HG03175 (cell line): ENCODE measurements around the gene SUN1.
"Not testable (repeated sequence)": the region's sequence is repeated elsewhere in the genome, so short reads cannot be mapped to it uniquely, and the experiment has no call there.

Experiments
- ATAC-seq: cut with Tn5 transposase; IDR thresholded peaks from one replicate; pipeline ENCODE4 v1.9.1; 2021; ENCODE audit warnings: mild to moderate bottlenecking, moderate library complexity; ENCODE audit not compliant: unreplicated experiment

The SUN1 gene, protein sequence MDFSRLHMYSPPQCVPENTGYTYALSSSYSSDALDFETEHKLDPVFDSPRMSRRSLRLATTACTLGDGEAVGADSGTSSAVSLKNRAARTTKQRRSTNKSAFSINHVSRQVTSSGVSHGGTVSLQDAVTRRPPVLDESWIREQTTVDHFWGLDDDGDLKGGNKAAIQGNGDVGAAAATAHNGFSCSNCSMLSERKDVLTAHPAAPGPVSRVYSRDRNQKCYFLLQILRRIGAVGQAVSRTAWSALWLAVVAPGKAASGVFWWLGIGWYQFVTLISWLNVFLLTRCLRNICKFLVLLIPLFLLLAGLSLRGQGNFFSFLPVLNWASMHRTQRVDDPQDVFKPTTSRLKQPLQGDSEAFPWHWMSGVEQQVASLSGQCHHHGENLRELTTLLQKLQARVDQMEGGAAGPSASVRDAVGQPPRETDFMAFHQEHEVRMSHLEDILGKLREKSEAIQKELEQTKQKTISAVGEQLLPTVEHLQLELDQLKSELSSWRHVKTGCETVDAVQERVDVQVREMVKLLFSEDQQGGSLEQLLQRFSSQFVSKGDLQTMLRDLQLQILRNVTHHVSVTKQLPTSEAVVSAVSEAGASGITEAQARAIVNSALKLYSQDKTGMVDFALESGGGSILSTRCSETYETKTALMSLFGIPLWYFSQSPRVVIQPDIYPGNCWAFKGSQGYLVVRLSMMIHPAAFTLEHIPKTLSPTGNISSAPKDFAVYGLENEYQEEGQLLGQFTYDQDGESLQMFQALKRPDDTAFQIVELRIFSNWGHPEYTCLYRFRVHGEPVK

DNA sequence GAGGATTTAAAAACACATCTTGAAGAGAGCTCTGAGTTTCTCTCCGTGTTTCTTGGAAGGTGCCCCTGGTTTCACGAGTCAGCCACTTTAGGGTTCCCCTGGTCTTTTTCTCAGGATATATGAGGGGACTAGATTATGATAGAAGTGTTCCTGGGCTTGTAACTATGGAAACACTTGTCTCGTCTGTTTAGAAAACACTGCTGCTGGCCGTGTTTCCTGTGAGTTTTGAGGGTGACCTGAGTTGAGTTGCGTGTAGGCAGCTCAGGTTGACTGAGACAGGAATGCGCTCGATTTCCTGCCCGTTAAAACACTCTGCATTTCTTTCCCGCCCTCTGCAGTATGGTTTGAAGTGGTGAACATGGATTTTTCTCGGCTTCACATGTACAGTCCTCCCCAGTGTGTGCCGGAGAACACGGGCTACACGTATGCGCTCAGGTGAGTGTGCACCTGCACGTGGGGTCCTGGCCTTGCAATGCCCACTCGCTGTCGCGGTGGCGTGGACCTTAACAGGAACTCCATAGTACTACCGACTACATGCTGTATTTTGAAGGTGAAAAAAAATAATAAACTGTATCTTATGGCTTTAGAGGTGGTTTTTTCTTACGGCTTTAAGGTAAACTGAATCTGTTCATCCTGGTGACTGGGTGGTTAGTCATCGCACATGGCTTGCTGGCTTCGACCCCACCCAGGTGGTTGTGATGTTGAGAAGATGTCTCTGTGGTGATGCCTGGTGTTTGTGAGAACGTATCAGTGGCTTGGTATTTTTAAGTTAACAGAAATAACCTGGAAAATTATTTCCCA lies at the start of gene SUN1:
Gene SUN1 (plus strand): TSS at position 310 of the 801 bp plus-strand sequence. CDS start 49 bp downstream, at position 359.
- ATAC-seq, result peak; percentile 63

GRCh38 chr7:782718-783449 lies 49.4 kb upstream of the SUN1 start:
- ATAC-seq, result no peak

DNA sequence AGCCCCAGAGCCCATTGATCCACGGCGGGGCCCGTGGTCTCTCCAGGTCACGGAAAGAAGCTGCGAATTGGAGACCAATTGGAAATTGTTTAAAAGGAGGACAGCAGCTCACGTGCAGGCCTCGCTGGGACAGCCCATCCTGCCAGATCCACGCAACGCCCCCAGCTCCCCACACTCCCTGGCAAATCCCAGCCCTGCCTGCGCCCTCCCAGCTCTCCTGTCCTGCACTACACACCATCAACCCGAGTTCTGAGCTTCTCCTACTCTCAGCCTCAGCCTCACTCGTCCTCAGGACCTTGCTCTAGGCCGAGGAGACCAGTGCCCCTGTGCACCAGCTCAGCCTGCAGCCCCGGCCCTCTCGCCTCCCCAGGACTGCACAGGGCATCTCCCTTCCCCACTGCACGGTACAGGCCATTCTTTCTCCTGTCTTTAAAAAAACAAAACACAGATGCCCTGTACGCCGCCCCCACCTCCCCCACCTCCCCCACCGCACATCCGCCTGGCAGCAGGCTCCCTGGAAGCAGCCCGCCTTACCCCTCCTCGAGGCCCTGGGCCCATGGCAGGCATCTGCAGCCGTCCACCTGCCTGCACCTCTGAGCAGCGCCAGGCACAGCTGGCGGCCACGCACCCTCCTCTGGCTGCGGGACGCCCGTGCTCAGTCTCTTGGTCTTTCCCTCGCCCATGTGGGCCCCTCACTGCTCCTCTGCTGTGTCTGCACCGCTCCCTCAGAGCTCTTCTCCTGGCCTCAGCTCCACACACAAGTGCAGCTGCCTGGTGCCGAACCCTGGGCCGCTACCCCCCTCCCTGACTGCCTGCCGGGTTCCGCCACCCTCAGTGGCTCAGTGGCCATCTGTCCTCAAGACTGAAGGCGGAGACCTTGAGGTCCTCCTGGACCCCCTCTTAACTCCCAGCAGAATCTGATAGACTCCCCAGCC lies 48.5 kb upstream of the SUN1 start:
- no peak for ATAC-seq

GRCh38 chr7:784971-785370 lies 47.3 kb upstream of the SUN1 start:
- no peak for ATAC-seq

DNA sequence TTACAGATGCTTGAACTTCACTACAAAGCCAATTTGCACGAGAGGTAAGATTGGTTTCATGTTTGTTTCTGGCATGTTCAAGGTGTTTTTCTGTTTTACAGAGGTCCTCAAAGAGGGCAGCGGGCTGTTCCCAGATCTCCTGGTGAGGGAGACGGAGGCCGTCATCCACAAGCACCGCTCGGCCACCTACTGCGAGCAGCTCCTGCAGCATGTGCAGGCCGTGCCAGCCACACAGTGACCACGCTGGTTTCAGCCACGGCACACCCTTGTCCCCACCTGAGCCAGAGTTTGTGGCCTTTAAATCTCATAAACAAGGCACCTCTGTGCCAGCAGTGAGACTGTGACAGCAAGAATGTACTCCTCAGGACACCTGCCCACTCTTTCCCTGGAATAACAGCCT lies 46.9 kb upstream of the SUN1 start:
- no peak for ATAC-seq

DNA sequence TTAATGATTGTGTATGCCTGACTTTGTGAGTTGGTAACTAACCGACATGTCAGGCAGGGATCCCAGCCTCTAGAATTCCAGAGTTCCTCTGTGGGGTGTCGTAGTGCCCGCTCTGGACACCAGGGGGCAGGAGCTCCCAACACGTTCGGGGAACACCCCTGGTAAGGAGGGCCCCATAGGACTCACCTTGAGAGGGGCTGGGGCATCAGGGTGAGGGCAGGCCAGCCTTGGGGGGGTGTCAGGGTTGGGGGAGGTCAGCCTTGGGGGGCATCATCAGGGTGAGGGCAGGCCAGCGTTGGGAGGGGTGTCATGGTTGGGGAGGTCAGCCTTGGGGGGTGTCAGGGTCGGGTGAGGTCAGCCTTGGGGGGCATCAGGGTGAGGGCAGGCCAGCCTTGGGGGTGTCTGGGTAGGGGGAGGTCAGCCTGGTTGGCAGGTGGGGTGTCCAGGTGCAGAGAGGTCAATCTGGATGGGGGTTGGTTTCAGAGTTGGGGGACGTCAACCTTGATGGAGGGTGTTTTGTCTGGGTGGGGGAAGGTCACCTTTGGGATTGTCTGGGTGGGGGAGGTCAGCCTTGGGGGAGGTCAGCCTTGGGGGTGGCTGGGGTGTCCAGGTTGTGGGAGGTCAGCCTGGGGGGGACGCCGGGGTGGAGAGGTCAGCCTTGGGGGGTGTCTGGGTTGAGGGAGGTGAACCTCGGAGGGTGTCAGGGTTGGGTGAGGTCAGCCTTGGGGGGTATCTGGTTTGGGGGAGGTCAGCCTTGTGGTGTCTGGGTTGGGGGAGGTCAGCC lies 45.6 kb upstream of the SUN1 start:
- ATAC-seq, result no peak

DNA sequence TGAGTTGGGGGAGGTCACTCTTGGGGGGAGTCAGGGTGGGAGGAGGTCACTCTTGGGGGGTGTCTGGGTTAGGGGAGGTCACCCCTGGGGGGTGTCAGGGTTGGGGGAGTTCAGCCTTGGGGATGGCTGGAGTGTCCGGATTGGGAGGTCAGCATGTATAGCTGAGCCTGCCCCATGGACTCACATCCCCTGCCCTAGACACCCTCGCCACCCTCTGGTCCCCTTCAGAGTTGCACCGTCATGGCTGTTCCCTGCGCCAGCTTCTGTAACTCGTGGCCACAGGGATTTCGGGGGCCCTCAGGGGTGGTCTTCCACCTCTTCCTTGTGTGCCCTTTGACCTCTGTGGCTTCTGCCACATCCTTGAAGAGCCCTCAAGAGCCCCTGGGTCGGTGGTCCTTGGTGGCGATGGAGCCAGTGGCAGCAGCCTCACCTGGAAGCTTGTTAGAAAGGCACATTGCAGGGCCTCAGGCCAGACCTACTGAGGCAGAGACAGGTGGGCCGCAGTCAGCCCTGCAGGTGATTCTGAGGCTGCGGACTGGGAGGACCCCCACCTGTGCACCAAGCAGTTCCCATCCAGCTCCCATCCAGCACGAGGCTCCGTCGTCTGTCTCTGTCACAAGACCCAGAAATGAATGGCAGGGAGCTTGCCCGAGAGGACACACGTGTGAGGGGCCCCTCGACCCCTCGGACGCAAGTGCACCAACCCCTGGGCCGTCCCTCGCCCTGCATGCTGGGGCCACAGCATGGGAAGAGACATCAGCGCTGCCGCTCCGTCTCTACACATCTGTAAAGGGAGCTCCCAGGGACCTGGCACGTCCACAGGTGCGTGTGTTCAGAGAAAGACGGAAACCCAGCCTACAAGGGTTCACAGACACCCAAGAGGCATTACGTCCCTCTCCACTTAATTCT lies 44.7 kb upstream of the SUN1 start:
- ATAC-seq, result no peak

GRCh38 chr7:791519-791918 lies 40.8 kb upstream of the SUN1 start:
- ATAC-seq, result no peak

DNA sequence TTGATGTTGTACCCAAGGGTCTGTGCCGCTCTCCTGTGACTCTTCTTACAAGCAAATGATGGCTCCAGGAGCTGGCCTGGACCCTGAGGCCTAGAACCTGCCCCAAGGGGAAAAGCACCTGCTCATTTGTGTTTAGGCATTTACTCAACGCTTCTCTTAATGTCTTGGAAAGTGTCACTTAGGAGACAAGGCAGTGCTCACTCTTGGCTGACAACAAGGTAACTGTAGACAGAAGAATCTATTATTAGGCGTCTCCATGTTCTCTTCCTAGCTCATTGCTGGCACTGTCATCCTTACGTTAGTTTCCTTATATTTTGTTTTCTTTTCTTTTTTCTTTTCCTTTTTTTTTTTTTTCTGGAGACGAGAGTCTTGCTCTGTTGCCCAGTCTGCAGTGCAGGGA lies 38.1 kb upstream of the SUN1 start:
- no peak for ATAC-seq

- ATAC-seq, result no peak
These were observed 37.5 kb upstream of the SUN1 start for GRCh38 chr7:794671-795329.

- not testable (repeated sequence) for ATAC-seq
These were observed 35.7 kb upstream of the SUN1 start for GRCh38 chr7:796434-797169.

GRCh38 chr7:798921-799470 lies 33.3 kb upstream of the SUN1 start:
- no peak for ATAC-seq

DNA sequence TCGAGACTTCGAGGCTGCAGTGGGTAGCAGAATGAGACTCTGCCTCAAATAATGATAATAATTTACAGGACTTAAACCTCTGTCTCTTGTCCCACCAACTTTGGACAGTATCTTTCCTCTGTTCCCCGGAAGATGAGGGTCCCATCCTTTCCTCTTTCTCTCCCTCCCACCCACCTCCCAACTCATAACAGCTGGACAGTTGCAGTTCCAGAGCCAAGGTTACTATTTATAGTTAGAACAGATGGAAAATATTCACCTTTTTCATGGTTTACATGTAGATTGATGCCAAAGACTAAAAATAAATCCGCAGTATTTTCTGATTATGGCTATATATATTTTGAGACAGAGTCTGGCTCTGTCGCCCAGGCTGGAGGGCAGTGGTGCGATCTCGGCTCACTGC lies 31.6 kb upstream of the SUN1 start:
- no peak for ATAC-seq

GRCh38 chr7:801351-801750 lies 30.9 kb upstream of the SUN1 start:
- ATAC-seq, result not testable (repeated sequence)

DNA sequence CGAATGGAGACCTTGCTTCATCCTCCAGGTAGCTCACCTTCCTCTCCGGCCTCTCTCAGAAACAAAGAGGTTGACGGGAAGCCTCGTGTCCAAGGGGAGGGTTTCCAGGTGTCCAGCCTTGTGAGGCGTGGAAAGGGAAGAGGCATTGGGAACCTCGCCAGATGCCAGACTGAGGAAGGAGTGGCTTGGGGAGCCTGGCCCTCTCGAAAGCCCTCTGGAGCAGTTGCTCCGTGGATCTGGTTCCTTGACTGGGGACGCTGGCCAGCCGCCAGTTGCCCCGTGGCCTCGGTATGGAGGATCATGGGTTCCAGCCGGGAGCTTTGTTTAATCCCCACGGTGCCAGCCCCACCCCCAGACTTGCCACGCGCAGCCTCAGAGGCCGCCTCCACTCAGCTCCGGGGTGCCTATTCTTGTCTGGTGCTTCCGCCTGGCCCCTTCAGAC lies 30.3 kb upstream of the SUN1 start:
- no peak for ATAC-seq
